DMS153 (cell line): ENCODE measurements around the gene LDHD.
"Not testable (repeated sequence)": the region's sequence is repeated elsewhere in the genome, so short reads cannot be mapped to it uniquely, and the experiment has no call there.

ENCODE experiments used
- DNase-seq: peaks from one replicate; lab custom pipeline; 2025; lab: John Stamatoyannopoulos, UW

LDHD gene

DNA sequence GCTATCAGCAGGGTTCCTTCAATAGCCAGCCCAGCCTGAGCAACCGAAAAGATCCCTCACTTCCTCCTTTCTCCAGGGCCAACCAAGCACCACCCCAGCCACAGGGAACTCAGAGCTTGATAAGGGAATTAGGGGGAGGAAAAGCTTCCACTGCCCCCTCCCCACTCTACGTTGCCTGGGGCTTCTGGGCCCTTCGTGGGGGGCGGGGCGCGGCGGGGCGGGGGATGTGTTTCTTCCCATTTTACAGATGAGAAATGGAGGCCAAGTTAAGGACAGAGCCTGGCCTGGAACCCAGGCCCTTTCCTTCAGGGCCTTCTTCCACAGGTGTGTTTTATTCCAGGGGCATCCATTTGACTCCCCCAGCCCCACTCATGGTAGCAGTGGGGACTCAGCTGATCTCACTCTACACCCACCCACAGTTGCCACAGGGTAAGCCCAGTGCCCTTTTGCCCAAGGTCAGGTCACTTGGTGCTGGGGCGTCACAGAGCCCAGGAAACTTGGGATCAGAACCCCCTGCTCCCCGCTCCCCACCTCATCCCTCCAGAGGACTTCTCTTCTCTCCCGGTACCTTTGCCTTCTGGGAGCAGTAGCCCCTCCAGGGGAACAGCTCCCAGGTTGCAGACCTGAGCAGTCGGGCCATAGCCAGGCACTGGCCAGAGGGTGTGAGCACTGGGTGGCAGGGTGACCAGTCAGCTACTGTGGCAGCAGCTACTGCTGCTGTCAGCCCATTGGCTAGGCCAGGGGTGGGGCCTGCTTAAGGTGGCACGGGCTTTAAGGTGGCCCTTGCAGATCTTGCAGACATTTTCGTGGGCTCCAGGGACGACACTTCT lies at the start of gene LDHD:
LDHD (minus strand) TSS at position 700 of the 830 bp plus-strand sequence; CDS start at position 640, 60 bp downstream.
- DNase-seq, result peak; percentile 50

DNA sequence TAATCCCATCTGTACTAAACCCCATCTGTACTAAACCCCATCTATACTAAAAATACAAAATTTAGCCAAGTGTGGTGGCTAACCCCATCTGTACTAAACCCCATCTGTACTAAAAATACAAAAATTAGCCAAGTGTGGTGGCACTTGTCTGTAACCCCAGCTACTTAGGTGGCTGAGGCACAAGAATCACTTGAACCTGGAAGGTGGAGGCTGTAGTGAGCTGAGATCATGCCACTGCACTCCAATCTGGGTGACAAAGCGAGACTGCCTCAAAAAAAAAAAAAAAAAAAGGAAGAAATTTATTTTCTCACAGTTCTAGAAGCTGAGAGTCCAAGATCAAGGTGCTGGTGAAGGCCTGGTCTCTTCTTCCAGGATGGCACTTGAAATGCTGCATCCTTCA lies 43.8 kb upstream of the LDHD start:
- no peak for DNase-seq

DNA sequence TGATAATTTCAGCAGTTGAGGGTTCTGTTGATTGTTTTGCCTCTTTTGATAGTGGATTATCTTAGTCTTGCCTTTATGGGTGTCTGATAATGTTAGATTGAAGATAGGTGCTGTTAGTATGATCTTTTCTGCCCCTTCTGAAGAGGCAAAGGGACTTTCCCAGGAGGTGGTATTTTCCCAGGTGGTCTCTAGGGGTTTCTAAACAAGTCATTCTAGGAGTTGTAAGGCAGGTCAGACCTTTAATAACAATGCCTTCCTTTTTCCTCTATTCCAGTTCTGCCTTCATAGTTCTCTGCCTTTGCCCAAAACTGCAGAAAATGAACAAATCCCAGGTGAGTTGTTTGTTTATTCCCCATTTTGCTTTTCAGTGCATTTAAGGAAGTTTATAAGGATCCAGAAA lies 36.1 kb upstream of the LDHD start:
- DNase-seq, result no peak

DNA sequence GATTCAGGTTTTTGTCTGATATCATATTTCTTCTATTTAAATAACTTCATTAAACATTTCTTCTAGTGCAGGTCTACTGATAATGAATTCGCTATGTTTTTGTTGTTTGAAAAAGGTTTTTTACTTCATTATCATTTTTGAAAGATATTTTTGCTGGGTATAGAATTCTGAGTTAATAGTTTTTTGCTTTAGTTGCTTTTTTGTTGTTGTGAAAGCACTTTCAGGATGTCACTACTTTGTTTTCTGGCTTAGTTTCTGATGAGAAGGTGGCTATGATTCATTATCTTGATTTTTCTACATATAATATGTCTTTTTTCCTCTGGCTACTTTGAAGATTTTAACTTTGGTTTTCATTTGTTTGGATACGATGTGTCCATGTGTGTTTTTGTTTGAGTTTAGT lies 35.2 kb upstream of the LDHD start:
- DNase-seq, result no peak

DNA sequence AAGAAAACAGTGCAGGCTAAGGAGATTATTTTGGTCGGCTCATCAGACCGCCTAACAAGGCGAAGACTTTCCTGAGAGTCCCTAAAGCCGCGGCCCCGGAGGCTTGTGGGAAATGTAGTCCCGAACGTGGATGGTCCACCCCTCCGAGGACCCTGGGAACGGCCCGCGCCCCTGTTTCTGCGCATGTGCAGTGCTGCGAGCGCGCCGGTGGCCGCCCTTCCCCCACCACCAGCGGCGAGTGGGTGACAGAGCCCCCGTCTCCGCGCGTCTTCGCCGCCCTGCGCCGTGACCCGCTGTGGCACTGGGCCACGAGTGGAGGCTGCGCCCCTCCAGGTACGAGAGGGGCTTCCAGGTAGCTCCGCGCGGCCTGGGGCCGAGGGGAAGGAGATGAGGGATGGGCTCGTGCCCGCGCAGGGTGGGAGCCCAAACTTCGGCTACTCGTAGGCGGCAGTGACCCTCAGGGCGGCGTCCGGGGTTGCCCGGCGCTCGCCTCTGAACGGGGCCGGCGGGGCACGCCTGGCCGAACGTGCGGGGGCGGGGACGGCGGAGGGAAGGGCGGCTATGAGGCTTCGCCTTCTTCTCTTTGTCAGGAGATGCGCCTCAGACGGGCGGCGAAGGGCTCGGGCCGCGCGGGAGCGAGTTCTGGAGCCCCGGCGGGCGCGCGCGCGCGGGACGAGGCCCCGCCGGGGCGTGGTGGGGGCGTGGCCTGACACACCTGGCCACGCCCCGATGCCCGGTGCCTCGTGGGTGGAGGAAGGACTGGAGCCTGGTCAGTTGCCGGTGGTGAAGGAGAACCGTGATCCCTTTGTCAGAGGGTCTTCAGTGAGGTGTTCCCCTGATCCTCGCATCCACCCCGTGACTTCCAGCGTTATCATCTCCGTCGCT lies 32.0 kb upstream of the LDHD start, which contains the start of gene ZFP1:
ZFP1 (plus strand) TSS at position 214 of the 885 bp plus-strand sequence. CDS start 4,428 bp downstream, outside the sequence.
- DNase-seq, result peak; percentile 89

DNA sequence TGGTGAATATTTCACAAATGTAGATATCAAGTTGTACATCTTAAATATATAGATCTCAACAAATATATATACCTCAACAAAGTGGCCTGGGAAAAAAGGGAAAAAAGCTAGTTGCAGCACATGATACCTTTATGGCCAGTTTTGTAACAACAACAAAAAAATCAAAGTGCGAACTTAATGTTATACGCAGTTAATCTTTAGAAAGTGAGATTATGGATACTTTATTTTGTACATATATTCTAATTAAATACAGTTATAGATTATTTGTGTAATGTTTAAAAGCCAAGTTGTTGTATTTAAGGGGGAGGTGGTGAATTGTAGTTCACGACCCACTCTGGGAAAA lies 31.4 kb upstream of the LDHD start:
- DNase-seq, result no peak

DNA sequence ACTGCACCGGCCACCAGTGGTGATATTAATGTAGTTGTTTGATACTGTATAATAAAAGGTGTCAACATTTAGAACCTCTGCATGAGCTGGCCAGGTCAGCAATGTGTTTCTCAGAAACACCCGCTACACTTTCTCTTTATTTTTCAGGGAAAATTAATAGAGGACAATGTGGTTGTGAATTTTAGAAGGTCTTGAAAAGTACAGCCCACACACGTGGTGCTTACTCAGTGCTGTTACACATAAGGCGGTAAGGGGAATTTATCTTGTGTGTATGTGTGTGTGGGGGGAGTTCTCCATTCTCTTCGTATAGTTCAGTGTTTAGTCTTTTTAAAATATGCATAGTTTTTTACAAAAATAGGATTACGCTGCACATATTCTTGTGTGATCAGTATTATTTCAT lies 27.4 kb upstream of the LDHD start:
- no peak for DNase-seq

DNA sequence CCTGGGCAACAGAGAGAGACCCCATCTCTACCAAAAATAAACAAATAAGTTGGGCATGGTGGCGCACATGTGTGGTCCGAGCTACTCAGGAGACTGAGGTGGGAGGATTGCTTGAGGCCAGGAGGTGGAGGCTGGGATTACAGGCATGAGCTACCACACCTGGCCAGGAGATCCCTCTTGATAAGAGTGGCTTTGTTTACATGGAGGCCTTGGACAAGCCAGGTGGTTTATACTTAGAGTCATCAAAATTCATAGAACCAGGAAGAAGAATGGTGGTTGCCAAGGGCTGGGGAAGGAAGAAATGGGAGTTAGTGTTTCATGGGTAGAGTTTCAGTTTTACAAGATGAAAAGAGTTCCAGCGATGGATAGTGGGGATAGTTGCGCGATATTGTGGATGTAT lies 22.9 kb upstream of the LDHD start:
- DNase-seq, result no peak

DNA sequence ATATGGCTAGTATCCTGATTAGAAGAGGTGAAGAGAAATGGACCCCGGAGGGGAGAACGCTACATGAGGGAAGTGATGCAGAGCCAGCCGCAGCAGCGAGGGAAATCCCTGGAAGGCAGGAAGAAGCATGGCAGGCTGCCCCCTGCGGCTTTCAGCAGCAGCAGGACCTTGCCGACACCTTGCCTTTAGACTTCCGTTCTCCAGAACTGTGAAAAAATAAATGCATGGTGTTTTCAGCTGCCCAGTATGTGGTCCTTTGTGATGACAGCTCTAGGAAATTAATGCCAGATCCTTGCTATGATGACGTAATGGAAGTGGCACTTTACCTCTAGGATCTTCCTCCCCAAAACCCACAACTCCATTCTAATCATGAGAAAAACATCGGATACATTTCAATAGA lies 22.1 kb upstream of the LDHD start:
- no peak for DNase-seq

DNA sequence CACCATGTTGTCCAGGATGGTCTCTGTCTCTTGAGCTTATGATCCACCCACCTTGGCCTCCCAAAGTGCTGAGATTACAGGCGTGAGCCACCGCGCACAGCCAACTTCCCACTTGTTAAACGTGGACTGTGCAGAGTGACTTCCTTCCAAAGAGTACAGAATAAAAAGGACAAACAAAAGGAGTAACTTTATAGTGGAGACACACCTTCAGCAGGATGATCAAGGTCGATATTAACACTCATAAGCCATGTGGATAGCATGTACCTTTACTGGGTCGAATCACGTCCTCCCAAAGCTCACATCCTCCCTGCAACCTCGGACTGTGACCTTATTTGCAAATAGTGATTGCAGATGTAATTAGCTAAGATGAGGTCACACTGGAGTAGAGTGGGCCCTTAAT lies 21.7 kb upstream of the LDHD start:
- no peak for DNase-seq

DNA sequence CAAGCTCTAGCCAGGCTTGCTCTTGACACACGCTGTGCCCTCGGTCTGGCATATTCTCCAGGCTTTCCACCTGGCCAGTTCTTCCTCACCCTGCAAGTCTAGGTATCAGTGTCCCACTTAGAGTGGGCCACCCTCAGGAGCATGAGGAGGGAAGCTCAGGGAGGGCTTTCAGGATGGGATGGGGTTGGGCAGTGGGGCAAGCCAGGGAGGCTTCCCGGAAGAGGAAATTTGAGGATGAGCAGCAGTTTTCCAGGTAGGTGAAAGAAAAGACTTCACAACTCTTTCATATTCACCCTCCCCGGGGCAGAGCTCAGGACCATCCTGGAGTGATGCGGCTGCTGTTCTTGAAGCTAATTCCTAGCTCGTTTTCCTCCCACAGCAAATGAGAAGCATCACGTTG lies 14.5 kb upstream of the LDHD start:
- no peak for DNase-seq

DNA sequence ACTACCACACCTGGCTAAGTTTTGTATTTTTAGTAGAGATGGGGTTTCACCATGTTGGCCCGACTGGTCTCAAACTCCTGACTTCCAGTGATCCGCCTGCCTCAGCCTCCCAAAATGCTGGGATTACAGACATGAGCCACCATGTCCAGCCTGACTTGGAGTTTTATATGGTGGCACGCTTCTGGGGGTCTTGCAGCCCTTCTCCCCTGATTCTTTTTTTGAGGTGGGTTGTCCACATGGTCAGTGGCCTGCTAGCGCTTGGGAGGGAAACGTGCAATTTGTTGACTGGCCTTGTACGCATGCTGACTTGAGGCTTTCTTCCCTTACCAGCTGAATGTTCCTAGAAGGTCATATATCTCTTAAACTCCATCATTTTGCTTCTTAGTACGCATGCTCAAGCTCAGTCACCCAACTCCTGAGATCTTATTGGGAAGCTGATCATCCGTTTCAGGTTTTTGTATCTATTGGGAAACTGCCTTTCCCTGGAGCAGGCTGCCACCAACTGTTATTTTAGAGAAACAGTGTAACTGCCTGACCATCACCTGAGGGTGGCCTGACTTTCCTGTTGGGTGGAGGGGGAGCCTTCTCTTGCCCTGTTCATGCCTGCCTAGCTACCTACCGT lies 13.7 kb upstream of the LDHD start:
- no peak for DNase-seq

DNA sequence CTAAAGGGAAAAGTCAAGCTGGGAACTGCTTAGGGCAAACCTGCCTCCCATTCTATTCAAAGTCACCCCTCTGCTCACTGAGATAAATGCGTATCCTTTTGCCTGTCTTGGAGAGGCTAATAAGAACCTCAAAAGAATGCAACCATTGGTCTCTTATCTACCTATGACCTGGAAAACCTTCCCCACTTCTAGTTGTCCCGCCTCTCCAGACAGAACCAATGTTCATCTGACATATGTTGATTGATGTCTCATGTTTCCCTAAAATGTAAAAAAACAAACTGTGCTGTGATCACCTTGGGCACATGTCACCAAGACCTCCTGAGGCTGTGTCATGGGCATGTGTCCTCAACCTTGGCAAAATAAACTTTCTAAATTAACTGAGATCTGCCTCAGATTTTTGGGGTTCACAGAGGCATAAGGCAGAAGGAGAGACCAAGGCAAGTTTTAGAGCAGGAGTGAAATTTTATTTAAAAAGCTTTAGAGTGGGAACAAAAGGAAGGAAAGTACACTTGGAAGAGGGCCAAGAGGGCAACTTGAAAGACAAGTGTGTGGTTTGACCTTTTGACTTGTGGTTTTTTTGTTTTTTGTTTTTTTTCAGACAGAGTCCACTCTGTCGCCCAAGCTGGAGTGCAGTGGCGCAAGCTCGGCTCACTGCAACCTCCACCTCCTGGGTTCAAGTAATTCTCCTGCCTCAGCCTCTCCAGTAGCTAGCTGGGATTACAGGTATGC lies 13.0 kb upstream of the LDHD start:
- DNase-seq, result not testable (repeated sequence)

DNA sequence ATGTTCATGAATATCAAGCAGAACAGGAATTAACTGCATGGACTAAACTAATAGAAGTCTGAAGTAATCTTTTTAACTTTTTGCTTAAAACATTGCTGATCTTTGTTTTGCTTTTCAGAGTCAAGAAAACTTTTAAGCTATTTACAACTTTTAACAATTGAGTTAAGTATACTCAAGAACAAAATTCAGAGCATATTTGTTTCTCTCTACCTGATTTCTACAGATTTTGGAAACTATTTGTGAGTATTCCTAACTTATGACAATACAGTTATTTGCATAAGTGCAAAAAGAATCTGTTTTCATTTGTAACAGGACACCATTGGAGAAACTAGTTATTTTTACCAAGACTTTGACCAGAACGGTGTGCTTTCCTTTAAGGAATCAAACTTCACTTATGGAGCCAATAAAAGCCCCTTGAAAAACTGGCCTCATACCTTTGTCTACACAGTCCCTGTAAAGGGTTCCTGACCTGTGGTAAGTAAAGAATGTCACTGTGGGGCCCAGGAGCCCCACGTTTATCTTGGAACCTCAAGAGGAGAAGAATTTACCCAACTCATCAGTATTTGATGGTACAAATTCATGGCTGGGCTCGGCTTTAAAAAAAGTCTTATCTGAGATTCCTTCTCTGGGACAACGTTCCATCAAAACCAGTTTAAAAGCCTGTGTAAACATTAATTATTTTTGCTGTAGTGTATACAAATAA lies 11.3 kb upstream of the LDHD start:
- no peak for DNase-seq

DNA sequence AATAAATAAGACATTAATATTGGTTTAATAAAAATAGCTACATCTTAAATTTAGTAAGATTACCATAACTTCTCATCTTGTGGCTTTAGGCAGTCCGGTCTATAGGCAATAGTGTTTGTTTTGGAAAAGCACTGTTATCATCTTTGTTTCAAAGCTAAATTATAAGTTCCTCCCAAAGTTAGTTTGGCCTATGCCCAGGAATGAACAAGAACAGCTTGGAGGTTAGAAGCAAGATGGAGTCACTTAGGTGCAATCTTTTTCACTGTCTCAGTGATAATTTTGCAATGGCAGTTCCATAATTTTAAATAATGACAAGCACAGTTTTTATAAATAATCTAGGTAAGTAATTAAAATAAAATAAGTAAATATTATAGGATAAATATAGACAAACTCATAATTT lies 6.0 kb upstream of the LDHD start:
- DNase-seq, result no peak

DNA sequence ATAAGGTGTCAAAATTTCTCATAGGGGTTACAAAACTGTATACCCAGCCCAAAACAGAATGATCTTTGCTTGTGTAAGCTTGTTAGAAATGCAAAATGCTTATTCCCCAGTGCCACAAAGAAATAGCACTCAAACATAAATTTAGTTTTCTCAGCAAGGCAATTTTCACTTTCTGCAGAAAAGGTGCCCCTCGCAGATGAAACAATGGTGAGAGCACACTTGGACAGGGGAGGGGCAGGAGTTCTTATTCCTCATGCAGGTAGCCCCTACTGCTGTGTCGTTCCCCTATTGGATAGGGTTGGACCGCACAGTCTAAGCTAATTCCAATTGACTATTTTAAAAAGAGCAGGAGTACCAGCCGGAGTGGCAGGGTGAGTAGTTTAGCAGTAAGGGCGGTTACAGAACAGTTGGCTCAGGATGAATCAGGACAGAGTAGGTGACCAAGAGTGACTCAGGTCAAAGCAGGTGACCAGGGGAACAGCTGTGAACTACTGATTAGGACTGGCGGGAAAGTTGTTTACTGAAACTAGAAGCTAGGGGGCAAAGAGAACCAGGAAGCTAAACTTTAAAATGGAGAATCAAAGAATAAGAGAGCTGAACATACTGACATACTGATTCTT lies 5.5 kb upstream of the LDHD start:
- no peak for DNase-seq

DNA sequence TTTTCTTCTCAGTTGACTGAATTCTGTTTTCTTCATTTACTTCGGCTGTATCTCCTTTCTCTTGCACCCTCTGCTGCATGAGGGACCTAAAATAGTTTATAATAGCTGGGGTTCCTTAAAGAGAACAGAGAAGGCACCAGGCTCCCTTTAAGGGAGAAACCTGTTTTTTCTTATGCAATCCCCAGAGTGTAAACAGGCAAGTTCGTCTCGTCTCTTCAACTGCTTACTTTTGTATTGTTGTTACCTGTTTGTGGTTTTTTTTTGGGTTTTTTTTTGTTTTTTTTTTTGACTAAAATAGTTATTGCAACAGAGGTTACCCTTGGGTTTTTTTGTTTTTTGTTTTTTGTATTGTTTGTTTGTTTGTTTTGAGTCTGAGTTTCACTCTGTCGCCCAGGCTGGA lies 3.7 kb upstream of the LDHD start:
- DNase-seq, result no peak

DNA sequence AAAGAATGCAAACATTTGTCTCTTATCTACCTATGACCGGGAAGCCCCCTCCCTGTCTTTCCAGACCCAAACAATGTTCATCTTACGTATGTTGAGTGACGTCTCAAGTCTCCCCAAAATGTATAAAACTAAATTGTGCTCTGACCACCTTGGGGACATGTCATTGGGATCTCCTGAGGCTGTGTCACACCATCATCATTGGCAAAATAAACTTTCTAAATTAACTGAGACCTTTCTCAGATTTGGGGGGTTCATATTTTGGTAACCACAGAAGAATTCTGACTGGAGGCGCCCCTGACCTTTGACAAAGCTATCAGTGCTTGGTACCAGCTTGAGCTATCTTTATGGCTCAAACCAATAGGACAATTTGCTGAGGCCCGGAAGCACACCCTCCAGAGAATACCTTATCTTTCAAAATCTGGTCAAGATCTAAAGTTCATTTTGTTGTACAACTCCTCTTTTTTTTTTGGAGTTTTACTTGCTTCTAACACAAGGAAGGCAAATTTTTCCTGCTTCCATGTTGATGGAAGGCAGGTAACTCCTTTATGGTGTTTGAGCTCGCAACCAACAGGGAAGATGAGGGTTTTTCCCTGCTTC lies 2.5 kb upstream of the LDHD start:
- DNase-seq, result no peak

DNA sequence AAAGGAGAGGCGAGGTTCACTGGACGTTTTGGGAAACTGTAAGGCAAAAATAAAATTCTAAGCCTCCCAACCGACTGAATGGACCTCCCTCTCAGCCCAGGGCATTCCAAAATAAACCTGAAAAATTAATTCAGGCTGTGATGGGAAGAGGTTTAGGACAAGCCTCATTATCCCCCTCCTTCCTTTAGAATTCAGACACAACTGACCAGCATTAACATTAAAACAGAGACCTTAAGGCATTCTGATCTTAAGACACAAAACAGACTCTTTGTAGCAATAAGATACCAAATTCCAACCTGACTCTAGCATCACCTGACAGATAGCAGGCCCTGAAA lies 298 bp upstream of the LDHD start:
- no peak for DNase-seq

DNA sequence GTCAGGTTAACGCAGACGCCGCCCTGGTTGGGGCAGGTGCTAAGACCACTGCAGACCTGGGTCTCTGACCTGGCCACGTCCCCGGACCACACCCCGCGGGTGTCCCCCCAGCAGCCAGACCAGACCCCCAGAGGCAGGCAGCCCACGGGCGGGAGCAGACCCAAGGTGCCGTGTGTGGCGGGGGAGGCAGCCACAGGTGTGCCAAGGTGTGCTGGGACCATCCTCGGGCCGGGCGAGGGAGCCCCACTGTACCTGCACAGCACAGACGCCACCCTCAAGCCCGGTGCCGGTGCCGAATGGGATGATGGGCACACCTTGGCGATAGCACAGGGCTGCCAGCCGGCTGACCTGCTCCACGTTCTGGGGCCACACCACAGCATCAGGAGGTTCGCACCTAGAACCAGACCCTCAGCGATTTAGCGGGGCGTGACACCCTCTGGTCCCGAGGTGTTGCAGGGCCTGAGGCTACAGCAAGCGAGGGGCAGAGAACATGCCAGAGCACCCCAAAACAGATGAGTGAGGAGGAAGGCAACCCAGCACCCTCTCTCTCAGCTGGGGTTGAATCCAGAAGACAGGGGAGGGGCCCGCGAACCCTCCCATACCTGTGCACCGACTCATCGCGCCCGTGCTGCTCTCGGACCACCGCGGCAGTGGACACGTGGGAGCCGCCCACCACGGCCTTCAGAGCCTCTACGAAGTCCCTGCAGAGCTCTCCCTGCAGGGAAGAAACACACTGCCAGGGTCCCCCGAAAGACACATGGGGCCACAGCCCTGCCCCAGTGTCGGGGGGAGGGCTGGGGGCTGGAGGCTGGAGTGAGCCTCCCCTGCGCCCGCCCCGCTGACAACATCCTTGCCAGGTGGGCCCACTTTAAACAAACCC lies 1.4 kb downstream of the LDHD start:
- no peak for DNase-seq
